IMR-90 (cell line): ENCODE data around the gene PLCG1. TPM values are rescaled to one million over a fixed set of nuclear protein-coding genes. Genes with fewer than 3 reads are reported as not detected.

Experiments
- ATAC-seq: fragments of 200-7000 bp; cut with Tn5 transposase; 2 replicates; pipeline ENCODE4 v1.9.1; 2020; ENCODE audit warnings: low read depth, mild to moderate bottlenecking, moderate library complexity
- BruUV-seq: library from RNA; stranded (reverse); fragments of 400-500 nt; replicated peaks from 2 replicates; lab custom pipeline; 2021; lab: Mats Ljungman, UMichigan
- CTCF ChIA-PET: fragments of 300-600 bp; formaldehyde crosslinking; extraction: SDS; loops from one replicate; lab custom pipeline; 2021; ENCODE audit warnings: antibody characterized with exemption; lab: Yijun Ruan, JAX
- POLR2A ChIA-PET: fragments of 300-600 bp; sonication (Branson Sonifier 250); formaldehyde crosslinking; loops from one replicate; lab custom pipeline; 2022; ENCODE audit warnings: antibody characterized with exemption; ENCODE audit not compliant: unreplicated experiment; lab: Charles Lee
- DNase-seq: peaks from one replicate; pipeline ENCODE4 v3.0.0; 2013
- H2AFZ ChIP-seq: replicated peaks from 2 replicates; pipeline ENCODE3; 2013; ENCODE audit warnings: low read length, mild to moderate bottlenecking; ENCODE audit not compliant: poor library complexity
- H2AK5ac ChIP-seq: 2 replicates; pipeline ENCODE4 v1.6.1; 2013; ENCODE audit warnings: low read depth, low read length, inconsistent platforms
- H2AK9ac ChIP-seq: replicated peaks from 2 replicates; pipeline ENCODE3; 2013; ENCODE audit warnings: mild to moderate bottlenecking, low read depth, low read length, moderate library complexity; ENCODE audit not compliant: poor library complexity
- H2BK120ac ChIP-seq: 2 replicates; pipeline ENCODE4 v1.6.1; 2013; ENCODE audit warnings: low read depth, low read length, inconsistent platforms
- H2BK15ac ChIP-seq: 3 replicates; pipeline ENCODE4 v1.6.1; 2013; ENCODE audit warnings: low read depth, low read length, inconsistent platforms
- H2BK20ac ChIP-seq: 2 replicates; pipeline ENCODE4 v1.6.1; 2013; ENCODE audit warnings: low read depth, mild to moderate bottlenecking, inconsistent platforms, low read length, moderate library complexity
- H2BK5ac ChIP-seq: 2 replicates; pipeline ENCODE4 v1.6.1; 2013; ENCODE audit warnings: mild to moderate bottlenecking, low read depth, low read length, inconsistent platforms; ENCODE audit not compliant: poor library complexity, severe bottlenecking
- H3K14ac ChIP-seq: replicated peaks from 2 replicates; pipeline ENCODE4 v1.6.1; 2013; ENCODE audit warnings: low read depth, low read length, inconsistent platforms
- H3K18ac ChIP-seq: 2 replicates; pipeline ENCODE4 v1.6.1; 2013; ENCODE audit warnings: low read depth, low read length, control low read depth
- H3K23ac ChIP-seq: 2 replicates; pipeline ENCODE4 v1.6.1; 2013; ENCODE audit warnings: low read depth, low read length, inconsistent platforms
- H3K27ac ChIP-seq: 2 replicates; pipeline ENCODE4 v1.5.1; 2013; ENCODE audit warnings: mild to moderate bottlenecking, control low read depth, low read length; ENCODE audit not compliant: insufficient read depth
- H3K27me3 ChIP-seq: 2 replicates; pipeline ENCODE4 v1.6.1; 2013; ENCODE audit warnings: low read length; ENCODE audit not compliant: control insufficient read depth, insufficient read depth
- H3K36me3 ChIP-seq: 2 replicates; pipeline ENCODE4 v1.6.1; 2013; ENCODE audit warnings: low read length, mixed read lengths; ENCODE audit not compliant: control insufficient read depth, insufficient read depth
- H3K4ac ChIP-seq: 2 replicates; pipeline ENCODE4 v1.6.1; 2013; ENCODE audit warnings: low read depth, low read length, inconsistent platforms
- H3K4me1 ChIP-seq: 2 replicates; pipeline ENCODE4 v1.6.1; 2013; ENCODE audit warnings: low read length, mixed read lengths; ENCODE audit not compliant: control insufficient read depth, insufficient read depth
- H3K4me2 ChIP-seq: 2 replicates; pipeline ENCODE4 v1.6.1; 2013; ENCODE audit warnings: low read depth, mild to moderate bottlenecking, control low read depth, low read length, moderate library complexity
- H3K4me3 ChIP-seq: 2 replicates; pipeline ENCODE4 v1.5.1; 2013; ENCODE audit warnings: low read depth, mild to moderate bottlenecking, control low read depth, low read length, moderate library complexity; ENCODE audit not compliant: insufficient read depth
- H3K56ac ChIP-seq: 2 replicates; pipeline ENCODE4 v1.6.1; 2013; ENCODE audit warnings: low read length, inconsistent platforms; ENCODE audit not compliant: insufficient read depth; ENCODE audit errors: extremely low read depth
- H3K79me1 ChIP-seq, 2 experiments: 2 replicates each; pipeline ENCODE4 v1.6.1; 2013; ENCODE audit warnings: low read length in 2 of 2, inconsistent platforms in 1 of 2, low read depth in 1 of 2
- H3K9ac ChIP-seq: 2 replicates; pipeline ENCODE4 v1.6.1; 2013; ENCODE audit warnings: low read depth, low read length, control low read depth
- H3K9me1 ChIP-seq: 2 replicates; pipeline ENCODE4 v1.6.1; 2013; ENCODE audit warnings: low read length, inconsistent platforms; ENCODE audit not compliant: insufficient read depth
- H3K9me3 ChIP-seq: 2 replicates; pipeline ENCODE4 v1.6.1; 2013; ENCODE audit warnings: low read length; ENCODE audit not compliant: control insufficient read depth, insufficient read depth
- H4K20me1 ChIP-seq: 2 replicates; pipeline ENCODE4 v1.6.1; 2013; ENCODE audit warnings: low read length, inconsistent platforms; ENCODE audit not compliant: insufficient read depth
- H4K5ac ChIP-seq: 2 replicates; pipeline ENCODE4 v1.6.1; 2013; ENCODE audit warnings: mild to moderate bottlenecking, low read depth, low read length, control low read depth
- H4K8ac ChIP-seq, 2 experiments: 2 replicates each; pipeline ENCODE4 v1.6.1; 2013; ENCODE audit warnings: low read depth in 2 of 2, low read length in 2 of 2, control low read depth in 1 of 2, inconsistent platforms in 1 of 2
- H4K91ac ChIP-seq: 2 replicates; pipeline ENCODE4 v1.6.1; 2013; ENCODE audit warnings: low read depth, low read length, inconsistent platforms; ENCODE audit not compliant: insufficient read depth
- CEBPB ChIP-seq: IDR thresholded peaks from 2 replicates; pipeline ENCODE4 v1.6.1; 2012; ENCODE audit warnings: low read depth, low read length, improper control_type of control experiment
- MAZ ChIP-seq: IDR thresholded peaks from 2 replicates; pipeline ENCODE4 v1.6.1; 2012; ENCODE audit warnings: low read depth, mild to moderate bottlenecking, low read length, improper control_type of control experiment, moderate library complexity, borderline replicate concordance
- MXI1 ChIP-seq: IDR thresholded peaks from 2 replicates; pipeline ENCODE4 v1.6.1; 2012; ENCODE audit warnings: low read depth, mild to moderate bottlenecking, low read length, moderate library complexity, borderline replicate concordance
- NFE2L2 ChIP-seq: fragments of 150-350 bp; IDR thresholded peaks from 2 replicates; pipeline ENCODE4 v1.6.1; 2016; ENCODE audit warnings: low read depth, mild to moderate bottlenecking, low read length
- RCOR1 ChIP-seq: IDR thresholded peaks from 2 replicates; pipeline ENCODE4 v1.6.1; 2012; ENCODE audit warnings: mild to moderate bottlenecking, low read length, improper control_type of control experiment; ENCODE audit not compliant: insufficient replicate concordance
- SMC3 ChIP-seq: fragments of 150-350 bp; IDR thresholded peaks from 2 replicates; pipeline ENCODE4 v1.6.1; 2016; ENCODE audit warnings: low read depth, mild to moderate bottlenecking, antibody characterized with exemption, low read length, moderate library complexity
- WGBS, 2 experiments: methylation state at CpG; one replicate each; pipeline versions ENCODE4 v1.1.5 to v1.1.7; 2013; ENCODE audit warnings: missing lambda C conversion rate in 2 of 2; ENCODE audit not compliant: insufficient read length in 1 of 2; ENCODE audit errors: extremely low coverage in 2 of 2; 5-methylcytosine and 5-hydroxymethylcytosine counted together
- dilution Hi-C: fragments of 300-500 bp; cut with HindIII; formaldehyde crosslinking; loops from one replicate; pipeline ENCODE4 v1.14.3; 2018; ENCODE audit warnings: low sequenced_read_pairs; ENCODE audit not compliant: unreplicated experiment
- in situ Hi-C: fragments of 300-500 bp; cut with MboI; formaldehyde crosslinking; loops from 3 replicates; pipeline ENCODE4 v1.14.3; 2019; ENCODE audit warnings: low sequenced_read_pairs, inconsistent platforms, mixed read lengths
- intact Hi-C: fragments of 100-400 bp; cut with micrococcal nuclease; formaldehyde crosslinking; loops from 2 replicates; pipeline ENCODE4 v1.10.0; 2022
- polyA plus RNA-seq, 3 experiments: library from polyadenylated mRNA; depleted of rRNA; stranded (reverse); fragments of >200 nt; gene quantifications; 2 replicates each; pipeline ENCODE4 v1.2.3, GENCODE V29; 2012; ENCODE audit warnings: low replicate concordance in 1 of 3
- total RNA-seq: library from RNA; depleted of rRNA; stranded (reverse); fragments of >200 nt; gene quantifications from 2 replicates; pipeline ENCODE4 v1.2.3, GENCODE V29; 2012

The PLCG1 gene
- total and polyA plus RNA-seq, 2 of the 4 experiments (the other 2 are of a cell fraction), result 59.1 to 69.1 TPM

- Histone ChIP-seq H2BK5ac (no peak overlapping the region), H3K27ac (no peak overlapping the region), H4K91ac (no peak overlapping the region), H2AK9ac (no peak overlapping the region), H2BK15ac (no peak overlapping the region), H3K9me3 (peaks cover 10% of the 10 kb centered on the region), H3K18ac (no peak overlapping the region), H3K4ac (no peak overlapping the region), H3K4me2 (no peak overlapping the region), H3K14ac (no peak overlapping the region), H3K56ac (no peak overlapping the region), H3K9ac (no peak overlapping the region), H3K4me1 (no peaks in the 10 kb centered on the region), H2BK20ac (no peak overlapping the region), H3K36me3 (peaks cover 7% of the 10 kb centered on the region), H4K20me1 (peaks cover 4% of the 10 kb centered on the region; the same call in 1 of the 2 replicates), H2BK120ac (no peak overlapping the region), H3K23ac (no peak overlapping the region), H2AFZ (no peak overlapping the region), H3K9me1 (no peaks in the 10 kb centered on the region), H3K27me3 (no peaks in the 10 kb centered on the region), H3K79me1 (peaks cover 8 to 20% of the 10 kb centered on the region in 2 experiments), H2AK5ac (no peak overlapping the region), H3K4me3 (no peak overlapping the region), H4K5ac (no peak overlapping the region), H4K8ac (no peak overlapping the region)
- CTCF ChIA-PET, result no interaction called here
- intact Hi-C loops (no loop called here), dilution Hi-C loops (no loop called here), in situ Hi-C loops (no loop called here)
- POLR2A ChIA-PET, result no interaction called here
- TF ChIP-seq MAZ (no peak), NFE2L2 (no peak), SMC3 (no peak), RCOR1 (no peak), CEBPB (no peak), MXI1 (no peak)
- BruUV-seq, result no TSS peak
- DNase-seq, result no peak
- no peak for ATAC-seq
- whole genome bisulfite sequencing, 2 experiments, result no CpG with 5 or more reads among the region's 3 CpGs
Measured at GRCh38 chr20:41192575-41192974, 55.2 kb downstream of the PLCG1 start.
